Subcutaneous abdominal adipose tissue (tissue), 5 donors: ENCODE measurements around the gene ACSL1.

Experiments used
- H3K27ac ChIP-seq: one replicate; pipeline ENCODE4 v1.7.0; 2013; ENCODE audit warnings: low read depth, mild to moderate bottlenecking, inconsistent platforms, low read length, moderate library complexity
- H3K27me3 ChIP-seq, 5 donors: one replicate each; pipeline ENCODE4 v1.7.0; 2013; ENCODE audit warnings: low read length in 5 of 5, inconsistent platforms in 1 of 5; ENCODE audit not compliant: control insufficient read depth in 5 of 5, insufficient read depth in 4 of 5
- H3K36me3 ChIP-seq, 5 donors: one replicate each; pipeline ENCODE4 v1.7.0; 2013; ENCODE audit warnings: low read length in 5 of 5; ENCODE audit not compliant: control insufficient read depth in 5 of 5, insufficient read depth in 5 of 5
- H3K4me1 ChIP-seq, 5 donors: one replicate each; pipeline ENCODE4 v1.7.0; 2013; ENCODE audit warnings: low read length in 5 of 5, mild to moderate bottlenecking in 3 of 5, moderate library complexity in 1 of 5; ENCODE audit not compliant: control insufficient read depth in 5 of 5, insufficient read depth in 5 of 5
- H3K4me3 ChIP-seq, 5 donors: one replicate each; pipeline ENCODE4 v1.7.0; 2013; ENCODE audit warnings: low read length in 5 of 5, low read depth in 1 of 5
- H3K9ac ChIP-seq, 5 donors: one replicate each; pipeline ENCODE4 v1.7.0; 2013; ENCODE audit warnings: low read length in 5 of 5, mild to moderate bottlenecking in 4 of 5, moderate library complexity in 3 of 5
- H3K9me3 ChIP-seq, 5 donors: one replicate each; pipeline ENCODE4 v1.7.0; 2013; ENCODE audit warnings: low read length in 5 of 5; ENCODE audit not compliant: control insufficient read depth in 5 of 5
- donor health status: healthy.
- donor health status: healthy.
- donor health status: healthy.
- donor health status: healthy.
- donor health status: healthy.

The ACSL1 gene

GRCh38 chr4:184806711-184807110 is 19.1 kb downstream of the ACSL1 start:
- H3K4me3 ChIP-seq: no peak overlapping the region
- peaks cover 0 to 11% (median 3%) of the 10 kb centered on the region in 5 donors for H3K36me3 ChIP-seq
- H3K27me3 ChIP-seq: no peaks in the 10 kb centered on the region
- H3K27ac ChIP-seq: peak overlapping the region; percentile 95
- H3K9ac ChIP-seq: peak overlapping the region in 1 of 5 donors; percentile 28
- H3K4me1 ChIP-seq: peaks cover 10 to 88% (median 79%) of the 10 kb centered on the region in 5 donors
- no peaks in the 10 kb centered on the region for H3K9me3 ChIP-seq

GRCh38 chr4:184806229-184806550 is 19.6 kb downstream of the ACSL1 start:
- Histone ChIP-seq H3K36me3 (peaks cover 0 to 13% (median 3%) of the 10 kb centered on the region in 5 donors), H3K4me3 (peak overlapping the region in 1 of 5 donors; percentile 25), H3K27me3 (no peaks in the 10 kb centered on the region), H3K9ac (peak overlapping the region in 2 of 5 donors; percentile 28 to 42), H3K9me3 (no peaks in the 10 kb centered on the region), H3K27ac (peak overlapping the region; percentile 95), H3K4me1 (peaks cover 10 to 89% (median 79%) of the 10 kb centered on the region in 5 donors)

- H3K9ac ChIP-seq: peak overlapping the region in 2 of 5 donors; percentile 28 to 42
- no peaks in the 10 kb centered on the region for H3K9me3 ChIP-seq
- H3K27me3 ChIP-seq: no peaks in the 10 kb centered on the region
- peak overlapping the region; percentile 95 for H3K27ac ChIP-seq
- H3K4me1 ChIP-seq: peaks cover 7 to 91% (median 78%) of the 10 kb centered on the region in 5 donors
- peaks cover 0 to 17% (median 3%) of the 10 kb centered on the region in 5 donors for H3K36me3 ChIP-seq
- H3K4me3 ChIP-seq: peak overlapping the region in 4 of 5 donors; percentile 25 to 45 (median 29)
Observed at GRCh38 chr4:184805462-184806228, 20.1 kb downstream of the ACSL1 start.

GRCh38 chr4:184804621-184805020 is 21.1 kb downstream of the ACSL1 start:
- peak overlapping the region in 3 of 5 donors; percentile 7 to 69 (median 31) for H3K9ac ChIP-seq
- H3K4me3 ChIP-seq: peak overlapping the region in 4 of 5 donors; percentile 36 to 52 (median 46)
- H3K9me3 ChIP-seq: no peaks in the 10 kb centered on the region
- H3K27ac ChIP-seq: peak overlapping the region; percentile 95
- H3K36me3 ChIP-seq: peaks cover 0 to 25% (median 3%) of the 10 kb centered on the region in 5 donors
- H3K4me1 ChIP-seq: peaks cover 2 to 92% (median 78%) of the 10 kb centered on the region in 5 donors
- no peaks in the 10 kb centered on the region for H3K27me3 ChIP-seq

GRCh38 chr4:184803874-184804273 is 21.9 kb downstream of the ACSL1 start:
- Histone ChIP-seq H3K4me1 (peaks cover 2 to 90% (median 76%) of the 10 kb centered on the region in 5 donors), H3K27ac (peak overlapping the region; percentile 95), H3K4me3 (peak overlapping the region; percentile 4 to 52 (median 45)), H3K36me3 (peaks cover 0 to 26% (median 3%) of the 10 kb centered on the region in 5 donors), H3K27me3 (no peaks in the 10 kb centered on the region), H3K9ac (peak overlapping the region in 2 of 5 donors; percentile 41 to 69), H3K9me3 (no peaks in the 10 kb centered on the region)

GRCh38 chr4:184803133-184803532 is 22.6 kb downstream of the ACSL1 start:
- peaks cover 4 to 86% (median 73%) of the 10 kb centered on the region in 5 donors for H3K4me1 ChIP-seq
- H3K36me3 ChIP-seq: peaks cover 0 to 33% (median 8%) of the 10 kb centered on the region in 5 donors
- peak overlapping the region; percentile 22 to 58 (median 47) for H3K4me3 ChIP-seq
- peak overlapping the region in 3 of 5 donors; percentile 6 to 69 (median 57) for H3K9ac ChIP-seq
- H3K9me3 ChIP-seq: no peaks in the 10 kb centered on the region
- peak overlapping the region; percentile 95 for H3K27ac ChIP-seq
- H3K27me3 ChIP-seq: no peaks in the 10 kb centered on the region

GRCh38 chr4:184802697-184803015 is 23.1 kb downstream of the ACSL1 start:
- Histone ChIP-seq H3K27me3 (no peaks in the 10 kb centered on the region), H3K4me3 (peak overlapping the region; percentile 15 to 58 (median 47)), H3K27ac (peak overlapping the region; percentile 95), H3K9me3 (no peaks in the 10 kb centered on the region), H3K36me3 (peaks cover 0 to 36% (median 11%) of the 10 kb centered on the region in 5 donors), H3K9ac (peak overlapping the region in 3 of 5 donors; percentile 6 to 65 (median 64)), H3K4me1 (peaks cover 4 to 81% (median 68%) of the 10 kb centered on the region in 5 donors)

GRCh38 chr4:184801781-184802696 is 23.7 kb downstream of the ACSL1 start:
- peak overlapping the region; percentile 95 for H3K27ac ChIP-seq
- H3K9ac ChIP-seq: peak overlapping the region in 3 of 5 donors; percentile 6 to 65 (median 64)
- peaks cover 4 to 80% (median 63%) of the 10 kb centered on the region in 5 donors for H3K4me1 ChIP-seq
- no peaks in the 10 kb centered on the region for H3K9me3 ChIP-seq
- H3K36me3 ChIP-seq: peaks cover 0 to 43% (median 17%) of the 10 kb centered on the region in 5 donors
- H3K27me3 ChIP-seq: no peaks in the 10 kb centered on the region
- peak overlapping the region; percentile 15 to 58 (median 47) for H3K4me3 ChIP-seq

- H3K4me1 ChIP-seq: peaks cover 3 to 71% (median 53%) of the 10 kb centered on the region in 5 donors
- peaks cover 5 to 62% (median 22%) of the 10 kb centered on the region in 5 donors for H3K36me3 ChIP-seq
- no peak overlapping the region for H3K9ac ChIP-seq
- H3K4me3 ChIP-seq: no peak overlapping the region
- no peaks in the 10 kb centered on the region for H3K9me3 ChIP-seq
- peak overlapping the region; percentile 56 for H3K27ac ChIP-seq
- no peaks in the 10 kb centered on the region for H3K27me3 ChIP-seq
Observed at GRCh38 chr4:184798504-184798903, 27.3 kb downstream of the ACSL1 start.
